ENCODE data around the gene TRPT1. TPM values are rescaled to one million over a fixed set of nuclear protein-coding genes. Genes with fewer than 3 reads are reported as not detected.

TRPT1 gene
- total and polyA plus RNA-seq, 9 of the 15 experiments (the other 6 are each of a cell fraction or from before 2014, with no cell fraction given): 4.6 to 41.7 (median 23.1) TPM

DNA sequence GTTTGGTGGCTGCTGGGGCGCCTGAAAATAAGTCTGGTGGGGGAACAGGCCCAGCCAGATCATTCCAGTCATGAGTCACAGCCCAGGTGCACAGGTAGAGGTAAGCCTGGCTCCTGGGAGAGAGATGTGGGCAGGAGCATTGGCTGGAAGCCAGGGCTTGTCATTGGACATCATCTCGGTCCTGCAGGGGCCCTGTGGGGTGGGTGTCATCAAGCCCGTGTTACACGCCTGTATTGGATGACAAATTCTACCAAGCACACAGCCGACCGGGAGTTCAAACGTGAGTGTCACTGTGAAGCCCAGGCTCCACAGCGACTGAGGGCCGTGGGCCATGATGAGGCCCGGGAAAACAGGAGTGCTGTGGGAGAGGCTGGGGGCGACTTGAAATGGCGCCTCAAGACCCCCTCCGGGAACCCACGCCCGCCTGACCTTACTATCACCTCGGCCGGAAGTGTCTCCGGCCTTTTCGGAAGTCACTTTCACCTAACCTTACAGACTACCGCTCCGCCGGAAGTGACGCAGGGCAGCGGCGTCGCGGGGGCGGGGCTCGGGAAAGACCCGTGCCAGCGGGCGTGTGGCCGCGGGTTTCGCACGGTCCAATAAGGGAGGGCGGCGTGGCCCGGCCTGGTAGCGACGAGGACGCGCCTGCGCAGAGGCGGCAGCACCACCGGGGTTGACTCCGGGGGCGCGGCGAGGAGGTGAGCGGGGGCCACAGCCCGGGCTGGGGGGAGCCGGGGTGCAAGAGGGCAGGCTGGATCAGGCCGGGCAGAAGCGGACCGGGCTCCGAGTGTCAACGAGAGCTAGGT, 14.7 kb upstream of the TRPT1 start, which contains the start of gene FKBP2 (continued):
- TF ChIP-seq, protein P1, sequence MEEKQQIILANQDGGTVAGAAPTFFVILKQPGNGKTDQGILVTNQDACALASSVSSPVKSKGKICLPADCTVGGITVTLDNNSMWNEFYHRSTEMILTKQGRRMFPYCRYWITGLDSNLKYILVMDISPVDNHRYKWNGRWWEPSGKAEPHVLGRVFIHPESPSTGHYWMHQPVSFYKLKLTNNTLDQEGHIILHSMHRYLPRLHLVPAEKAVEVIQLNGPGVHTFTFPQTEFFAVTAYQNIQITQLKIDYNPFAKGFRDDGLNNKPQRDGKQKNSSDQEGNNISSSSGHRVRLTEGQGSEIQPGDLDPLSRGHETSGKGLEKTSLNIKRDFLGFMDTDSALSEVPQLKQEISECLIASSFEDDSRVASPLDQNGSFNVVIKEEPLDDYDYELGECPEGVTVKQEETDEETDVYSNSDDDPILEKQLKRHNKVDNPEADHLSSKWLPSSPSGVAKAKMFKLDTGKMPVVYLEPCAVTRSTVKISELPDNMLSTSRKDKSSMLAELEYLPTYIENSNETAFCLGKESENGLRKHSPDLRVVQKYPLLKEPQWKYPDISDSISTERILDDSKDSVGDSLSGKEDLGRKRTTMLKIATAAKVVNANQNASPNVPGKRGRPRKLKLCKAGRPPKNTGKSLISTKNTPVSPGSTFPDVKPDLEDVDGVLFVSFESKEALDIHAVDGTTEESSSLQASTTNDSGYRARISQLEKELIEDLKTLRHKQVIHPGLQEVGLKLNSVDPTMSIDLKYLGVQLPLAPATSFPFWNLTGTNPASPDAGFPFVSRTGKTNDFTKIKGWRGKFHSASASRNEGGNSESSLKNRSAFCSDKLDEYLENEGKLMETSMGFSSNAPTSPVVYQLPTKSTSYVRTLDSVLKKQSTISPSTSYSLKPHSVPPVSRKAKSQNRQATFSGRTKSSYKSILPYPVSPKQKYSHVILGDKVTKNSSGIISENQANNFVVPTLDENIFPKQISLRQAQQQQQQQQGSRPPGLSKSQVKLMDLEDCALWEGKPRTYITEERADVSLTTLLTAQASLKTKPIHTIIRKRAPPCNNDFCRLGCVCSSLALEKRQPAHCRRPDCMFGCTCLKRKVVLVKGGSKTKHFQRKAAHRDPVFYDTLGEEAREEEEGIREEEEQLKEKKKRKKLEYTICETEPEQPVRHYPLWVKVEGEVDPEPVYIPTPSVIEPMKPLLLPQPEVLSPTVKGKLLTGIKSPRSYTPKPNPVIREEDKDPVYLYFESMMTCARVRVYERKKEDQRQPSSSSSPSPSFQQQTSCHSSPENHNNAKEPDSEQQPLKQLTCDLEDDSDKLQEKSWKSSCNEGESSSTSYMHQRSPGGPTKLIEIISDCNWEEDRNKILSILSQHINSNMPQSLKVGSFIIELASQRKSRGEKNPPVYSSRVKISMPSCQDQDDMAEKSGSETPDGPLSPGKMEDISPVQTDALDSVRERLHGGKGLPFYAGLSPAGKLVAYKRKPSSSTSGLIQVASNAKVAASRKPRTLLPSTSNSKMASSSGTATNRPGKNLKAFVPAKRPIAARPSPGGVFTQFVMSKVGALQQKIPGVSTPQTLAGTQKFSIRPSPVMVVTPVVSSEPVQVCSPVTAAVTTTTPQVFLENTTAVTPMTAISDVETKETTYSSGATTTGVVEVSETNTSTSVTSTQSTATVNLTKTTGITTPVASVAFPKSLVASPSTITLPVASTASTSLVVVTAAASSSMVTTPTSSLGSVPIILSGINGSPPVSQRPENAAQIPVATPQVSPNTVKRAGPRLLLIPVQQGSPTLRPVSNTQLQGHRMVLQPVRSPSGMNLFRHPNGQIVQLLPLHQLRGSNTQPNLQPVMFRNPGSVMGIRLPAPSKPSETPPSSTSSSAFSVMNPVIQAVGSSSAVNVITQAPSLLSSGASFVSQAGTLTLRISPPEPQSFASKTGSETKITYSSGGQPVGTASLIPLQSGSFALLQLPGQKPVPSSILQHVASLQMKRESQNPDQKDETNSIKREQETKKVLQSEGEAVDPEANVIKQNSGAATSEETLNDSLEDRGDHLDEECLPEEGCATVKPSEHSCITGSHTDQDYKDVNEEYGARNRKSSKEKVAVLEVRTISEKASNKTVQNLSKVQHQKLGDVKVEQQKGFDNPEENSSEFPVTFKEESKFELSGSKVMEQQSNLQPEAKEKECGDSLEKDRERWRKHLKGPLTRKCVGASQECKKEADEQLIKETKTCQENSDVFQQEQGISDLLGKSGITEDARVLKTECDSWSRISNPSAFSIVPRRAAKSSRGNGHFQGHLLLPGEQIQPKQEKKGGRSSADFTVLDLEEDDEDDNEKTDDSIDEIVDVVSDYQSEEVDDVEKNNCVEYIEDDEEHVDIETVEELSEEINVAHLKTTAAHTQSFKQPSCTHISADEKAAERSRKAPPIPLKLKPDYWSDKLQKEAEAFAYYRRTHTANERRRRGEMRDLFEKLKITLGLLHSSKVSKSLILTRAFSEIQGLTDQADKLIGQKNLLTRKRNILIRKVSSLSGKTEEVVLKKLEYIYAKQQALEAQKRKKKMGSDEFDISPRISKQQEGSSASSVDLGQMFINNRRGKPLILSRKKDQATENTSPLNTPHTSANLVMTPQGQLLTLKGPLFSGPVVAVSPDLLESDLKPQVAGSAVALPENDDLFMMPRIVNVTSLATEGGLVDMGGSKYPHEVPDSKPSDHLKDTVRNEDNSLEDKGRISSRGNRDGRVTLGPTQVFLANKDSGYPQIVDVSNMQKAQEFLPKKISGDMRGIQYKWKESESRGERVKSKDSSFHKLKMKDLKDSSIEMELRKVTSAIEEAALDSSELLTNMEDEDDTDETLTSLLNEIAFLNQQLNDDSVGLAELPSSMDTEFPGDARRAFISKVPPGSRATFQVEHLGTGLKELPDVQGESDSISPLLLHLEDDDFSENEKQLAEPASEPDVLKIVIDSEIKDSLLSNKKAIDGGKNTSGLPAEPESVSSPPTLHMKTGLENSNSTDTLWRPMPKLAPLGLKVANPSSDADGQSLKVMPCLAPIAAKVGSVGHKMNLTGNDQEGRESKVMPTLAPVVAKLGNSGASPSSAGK (IDR thresholded peaks at IDR 0.05): no peak
- TF ChIP-seq ZNF24 (IDR thresholded peaks at IDR 0.05): no peak
- TF ChIP-seq CREM (IDR thresholded peaks at IDR 0.05; ENCODE audit: low read depth): peak; percentile 97
- TF ChIP-seq, protein P2, sequence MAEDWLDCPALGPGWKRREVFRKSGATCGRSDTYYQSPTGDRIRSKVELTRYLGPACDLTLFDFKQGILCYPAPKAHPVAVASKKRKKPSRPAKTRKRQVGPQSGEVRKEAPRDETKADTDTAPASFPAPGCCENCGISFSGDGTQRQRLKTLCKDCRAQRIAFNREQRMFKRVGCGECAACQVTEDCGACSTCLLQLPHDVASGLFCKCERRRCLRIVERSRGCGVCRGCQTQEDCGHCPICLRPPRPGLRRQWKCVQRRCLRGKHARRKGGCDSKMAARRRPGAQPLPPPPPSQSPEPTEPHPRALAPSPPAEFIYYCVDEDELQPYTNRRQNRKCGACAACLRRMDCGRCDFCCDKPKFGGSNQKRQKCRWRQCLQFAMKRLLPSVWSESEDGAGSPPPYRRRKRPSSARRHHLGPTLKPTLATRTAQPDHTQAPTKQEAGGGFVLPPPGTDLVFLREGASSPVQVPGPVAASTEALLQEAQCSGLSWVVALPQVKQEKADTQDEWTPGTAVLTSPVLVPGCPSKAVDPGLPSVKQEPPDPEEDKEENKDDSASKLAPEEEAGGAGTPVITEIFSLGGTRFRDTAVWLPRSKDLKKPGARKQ (CRISPR knock-in tag; IDR thresholded peaks at IDR 0.05): no peak
- no peak for TF ChIP-seq ZNF121 (CRISPR knock-in tag; conservative IDR thresholded peaks at IDR 0.05)
- TF ChIP-seq SP1 (CRISPR knock-in tag; IDR thresholded peaks at IDR 0.05): peak; percentile 88
- peak; percentile 67; the same call in 1 of the 2 replicates for TF ChIP-seq ZFP1 (CRISPR knock-in tag; IDR thresholded peaks at IDR 0.05)
- no peak for TF ChIP-seq TCFL5 (CRISPR knock-in tag; conservative IDR thresholded peaks at IDR 0.05)
- no peak for TF ChIP-seq ZNF408 (CRISPR knock-in tag; IDR thresholded peaks at IDR 0.05; ENCODE audit: low read depth)
- TF ChIP-seq ZNF282 (CRISPR knock-in tag; IDR thresholded peaks at IDR 0.05): no peak
- TF ChIP-seq, protein P3, sequence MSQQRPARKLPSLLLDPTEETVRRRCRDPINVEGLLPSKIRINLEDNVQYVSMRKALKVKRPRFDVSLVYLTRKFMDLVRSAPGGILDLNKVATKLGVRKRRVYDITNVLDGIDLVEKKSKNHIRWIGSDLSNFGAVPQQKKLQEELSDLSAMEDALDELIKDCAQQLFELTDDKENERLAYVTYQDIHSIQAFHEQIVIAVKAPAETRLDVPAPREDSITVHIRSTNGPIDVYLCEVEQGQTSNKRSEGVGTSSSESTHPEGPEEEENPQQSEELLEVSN (IDR thresholded peaks at IDR 0.05; ENCODE audit: borderline replicate concordance in 1 of 2, extremely low read depth in 1 of 2, insufficient read depth in 1 of 2, insufficient read length in 1 of 2, low read depth in 1 of 2, low read length in 1 of 2, poor library complexity in 1 of 2, severe bottlenecking in 1 of 2): peak in 1 of 2 experiments; percentile 61
- 0 out of 2 replicates have a peak, but pooled peaks have one; percentile 58 for TF ChIP-seq ZNF586 (CRISPR knock-in tag; conservative IDR thresholded peaks at IDR 0.05)
- TF ChIP-seq MTA1 (IDR thresholded peaks at IDR 0.05; ENCODE audit: borderline replicate concordance): no peak
